Stimulated activated CD4-positive, alpha-beta T cell treated with anti-CD3 and anti-CD28 coated beads, TNF-alpha, amount 100 ng/mL, for 48 hours (primary cell): Measurements from ENCODE around the gene IQGAP3.
A peak's percentile ranks its signal among the peaks of the same experiment; 100 is the strongest.

Source experiments
- DNase-seq, 3 donors: peaks; one replicate each; pipeline ENCODE4 v3.0.0-alpha.2; 2020; ENCODE audit warnings: low read depth in 3 of 3

The IQGAP3 gene

DNA sequence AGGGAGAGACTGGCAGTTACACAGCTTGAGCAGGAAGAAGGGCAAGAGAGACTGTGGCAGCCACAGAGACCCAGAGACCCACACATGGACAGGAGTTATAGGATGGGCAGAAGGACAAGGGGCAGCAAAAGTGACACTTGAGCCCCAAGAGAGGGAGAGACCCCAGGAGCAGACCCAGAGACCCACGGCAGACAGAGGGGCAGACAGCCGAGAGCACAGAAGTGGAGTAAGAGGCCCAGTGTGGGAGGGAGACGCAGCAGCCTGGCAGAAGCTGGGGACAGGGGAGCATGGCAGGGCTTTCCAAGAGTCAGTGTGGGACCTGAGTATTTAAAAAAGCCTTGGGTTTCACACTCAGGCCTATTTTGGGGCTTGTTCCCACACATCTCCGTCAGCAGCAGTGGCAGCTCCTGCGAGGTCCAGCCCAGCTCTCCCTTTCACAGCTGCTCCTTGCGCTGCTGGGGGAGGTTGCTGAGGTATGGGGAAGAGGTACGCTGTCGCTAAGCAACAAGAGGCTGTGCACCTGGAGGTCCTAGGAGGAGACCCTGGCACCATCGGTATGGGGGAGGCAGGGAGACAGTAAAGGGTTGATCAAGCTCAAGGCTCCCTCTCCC is 62.8 kb downstream of the IQGAP3 start:
- no peak for DNase-seq

- no peak for DNase-seq
These were observed 63.5 kb downstream of the IQGAP3 start for GRCh38 chr1:156508955-156509234.

GRCh38 chr1:156508205-156508954 is 64.0 kb downstream of the IQGAP3 start:
- DNase-seq: no peak

- DNase-seq: no peak
These were observed 65.9 kb downstream of the IQGAP3 start for GRCh38 chr1:156506450-156506849.

GRCh38 chr1:156505679-156506298 is 66.6 kb downstream of the IQGAP3 start:
- no peak for DNase-seq

GRCh38 chr1:156504821-156505678 is 67.3 kb downstream of the IQGAP3 start:
- peak; percentile 95 to 98 (median 95) for DNase-seq

DNA sequence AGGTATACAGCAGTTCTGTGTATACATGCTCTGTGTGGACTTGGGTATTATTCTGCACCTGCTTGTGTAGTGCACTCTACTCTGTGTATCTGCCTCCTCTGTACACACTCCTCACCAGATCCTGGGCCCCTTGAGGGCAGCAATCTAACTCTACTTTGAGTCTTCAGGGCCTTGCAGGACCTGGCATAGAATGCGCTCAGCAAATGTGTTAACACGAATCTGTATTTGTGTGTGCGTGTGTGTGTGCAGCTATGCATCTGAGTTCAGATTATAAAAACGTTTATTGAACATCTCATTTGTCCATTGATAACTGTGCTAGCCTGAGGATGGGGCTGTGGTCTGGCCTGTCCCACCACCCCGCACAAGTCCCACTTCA is 67.9 kb downstream of the IQGAP3 start:
- DNase-seq: no peak

DNA sequence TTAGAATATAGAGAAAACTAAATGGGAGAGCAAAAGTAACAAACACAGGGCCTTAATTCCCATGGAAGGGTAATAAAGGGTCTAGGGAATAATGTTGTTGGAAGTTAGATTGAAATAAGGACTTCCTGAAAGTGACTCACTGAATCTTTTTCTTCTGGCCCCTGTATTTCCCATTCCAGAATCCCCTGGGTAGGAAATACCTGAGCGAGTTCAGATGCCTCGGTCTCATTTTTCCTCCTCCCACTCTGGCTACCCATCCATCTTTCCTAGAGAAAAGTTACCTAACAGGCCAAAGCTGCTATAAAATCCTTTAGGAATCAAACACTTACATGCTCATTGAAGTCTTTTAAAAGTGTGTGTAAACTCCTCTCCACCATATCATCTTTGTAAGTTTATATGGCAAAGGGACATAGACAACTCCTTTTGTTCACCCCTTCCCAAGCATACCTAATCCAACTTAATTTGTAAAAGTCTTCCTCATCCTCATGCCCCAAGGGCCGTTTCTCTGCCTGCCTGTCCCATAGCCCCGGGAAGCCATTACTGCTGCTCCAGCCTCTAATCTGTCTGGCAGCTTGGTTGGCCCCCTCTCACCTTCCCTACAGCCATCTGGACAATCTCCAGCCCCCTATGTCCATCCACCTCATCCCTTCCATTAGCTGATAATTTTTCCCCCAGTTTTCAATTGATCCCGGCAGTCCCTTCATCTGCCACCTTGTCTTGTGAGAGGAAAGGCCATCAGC is 68.5 kb downstream of the IQGAP3 start:
- no peak for DNase-seq

GRCh38 chr1:156502894-156503697 is 69.3 kb downstream of the IQGAP3 start:
- no peak for DNase-seq

DNA sequence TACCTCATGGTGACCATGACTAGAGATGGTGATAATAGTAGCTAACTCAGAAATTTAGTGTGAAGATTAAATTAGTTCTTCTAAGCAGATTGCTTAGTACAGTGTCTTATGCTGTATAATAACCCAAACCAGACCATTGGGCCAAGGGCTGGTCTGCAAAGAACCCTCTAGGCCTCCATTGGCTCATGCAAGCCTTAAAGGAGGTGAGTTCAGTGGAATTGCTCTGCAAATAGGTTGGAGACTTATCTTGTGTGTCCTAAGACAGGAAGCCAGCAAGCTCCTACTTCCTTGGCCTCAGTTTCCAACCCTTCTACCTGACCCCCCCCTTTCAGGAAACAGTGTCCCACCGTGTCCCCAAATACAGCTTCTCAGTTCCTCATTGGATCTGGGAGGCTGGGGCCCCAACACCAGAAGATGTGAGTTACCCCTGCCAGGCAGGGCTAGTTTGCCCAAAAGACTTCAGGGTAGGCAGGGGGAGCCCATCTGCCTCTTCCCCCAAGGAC is 69.9 kb downstream of the IQGAP3 start:
- DNase-seq: no peak

GRCh38 chr1:156500793-156501506 is 71.4 kb downstream of the IQGAP3 start:
- DNase-seq: peak; percentile 85 to 94 (median 93)

DNA sequence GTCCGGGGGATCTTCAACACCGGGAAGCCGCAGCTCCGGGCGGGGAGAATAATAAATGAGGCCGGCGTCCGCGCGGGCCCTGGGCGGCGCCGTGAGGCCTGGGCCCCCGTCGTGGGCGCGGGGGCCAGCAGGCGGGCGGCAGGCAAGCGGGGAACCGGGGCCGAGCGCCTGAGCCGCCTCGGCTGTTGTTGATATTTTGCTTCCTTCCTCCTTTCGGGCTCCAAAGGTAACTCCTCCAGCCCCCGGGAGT is 71.9 kb downstream of the IQGAP3 start, which contains the start of gene MEF2D:
Gene MEF2D, minus strand, starts transcription at position 233 of the 250 bp plus-strand sequence. CDS start 17,483 bp downstream, outside the sequence.
- no peak for DNase-seq

DNA sequence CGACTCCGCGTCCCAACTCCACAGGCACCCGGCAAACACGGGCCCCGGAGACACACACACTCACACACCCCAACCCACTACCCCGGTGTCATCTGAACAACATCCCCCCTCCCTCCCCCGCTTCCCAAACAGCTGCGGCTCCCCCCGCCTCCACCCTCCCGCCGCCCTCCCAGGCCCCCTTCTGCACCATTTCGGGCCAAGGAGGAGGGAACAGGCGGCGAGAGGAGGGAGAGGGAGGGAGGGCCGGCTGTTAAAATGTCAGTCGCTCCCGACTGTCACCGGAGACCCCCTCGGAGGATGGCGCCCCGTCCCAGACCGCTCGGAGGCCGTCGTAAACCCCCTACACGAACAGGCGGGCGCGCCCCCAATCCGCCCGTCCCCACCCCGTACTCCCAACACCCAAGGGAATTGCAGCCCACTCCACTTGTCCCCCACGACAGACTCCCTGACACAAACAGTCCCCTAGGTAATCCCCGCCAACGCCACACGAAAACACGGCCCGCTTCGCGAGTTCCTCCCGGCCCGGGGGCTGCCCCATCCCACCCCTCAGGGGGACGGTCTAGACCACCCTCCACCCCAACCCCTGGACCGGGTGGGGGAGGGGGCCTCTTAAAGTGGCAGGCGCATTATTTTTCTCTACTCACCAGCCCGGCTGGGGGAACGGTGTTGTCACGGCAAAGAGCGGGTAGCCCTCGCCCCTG is 72.4 kb downstream of the IQGAP3 start:
- no peak for DNase-seq

GRCh38 chr1:156499194-156499841 is 73.0 kb downstream of the IQGAP3 start:
- DNase-seq: no peak

DNA sequence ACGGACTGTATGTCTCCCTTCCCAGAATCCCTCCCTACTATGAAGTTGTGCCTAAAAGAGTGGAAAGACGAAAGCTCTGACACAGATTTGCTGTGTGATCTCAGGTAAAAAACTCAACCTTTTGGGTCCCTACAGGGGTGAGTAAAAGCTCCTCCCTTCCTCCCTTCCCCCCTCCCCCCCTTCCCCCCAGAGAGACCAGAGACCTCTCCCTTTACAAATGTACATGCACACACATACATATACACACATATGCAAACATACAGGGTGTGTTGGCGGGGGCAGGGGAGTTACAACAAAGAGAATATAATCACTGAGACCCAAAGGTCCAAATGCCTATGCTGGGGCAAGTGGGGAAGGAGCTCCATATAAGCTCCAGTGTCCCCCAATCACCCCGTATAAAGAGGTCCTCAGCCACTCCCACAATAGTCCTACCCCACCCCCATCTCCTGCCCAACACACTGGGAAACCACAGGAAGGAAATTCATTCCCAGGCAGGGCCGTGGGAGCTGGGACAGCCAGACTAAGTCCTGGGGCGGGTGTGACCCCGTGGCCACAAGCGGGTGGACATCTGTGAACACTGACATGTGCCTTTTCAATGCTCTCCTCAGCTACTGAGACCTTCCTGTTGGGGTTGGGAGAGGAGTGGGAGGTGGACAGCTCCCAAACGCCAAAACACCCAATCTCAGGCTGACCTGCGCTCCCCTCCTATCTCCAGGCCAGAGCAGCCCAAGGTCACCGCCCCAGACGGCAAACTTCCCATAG is 73.8 kb downstream of the IQGAP3 start:
- no peak for DNase-seq

DNA sequence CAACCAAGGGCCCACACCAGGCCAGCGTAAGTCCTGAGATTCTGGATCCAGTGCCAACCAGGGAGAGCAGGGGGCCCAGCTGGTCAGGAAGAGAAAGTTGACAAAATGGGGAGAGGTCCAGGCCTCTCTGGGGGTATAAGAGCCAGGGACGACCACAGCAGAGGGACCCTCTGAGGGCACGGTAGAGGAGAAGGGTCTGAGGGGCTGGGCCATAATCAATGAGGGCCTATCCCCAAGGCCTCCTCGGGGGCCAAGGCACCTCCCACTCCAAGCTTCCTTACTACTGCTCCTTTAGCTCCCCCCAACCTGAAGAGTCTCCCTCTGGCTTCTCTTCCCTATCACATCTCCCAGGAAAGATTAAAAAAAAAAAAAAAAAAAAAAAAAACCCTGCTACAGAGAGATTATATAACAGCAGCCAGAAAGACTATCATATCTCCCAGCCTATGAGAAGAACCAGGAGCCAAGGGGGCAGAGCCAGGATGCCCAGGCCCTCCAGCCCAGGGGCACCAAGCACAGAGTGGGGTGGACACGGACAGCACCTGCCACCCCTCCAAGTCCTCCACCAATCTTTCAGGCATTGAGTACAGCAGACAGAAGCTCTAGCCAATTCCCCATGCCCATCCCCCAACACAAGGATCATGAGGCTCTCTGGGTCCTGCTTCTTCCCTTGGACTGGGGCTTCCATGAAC is 74.5 kb downstream of the IQGAP3 start:
- no peak for DNase-seq

- no peak for DNase-seq
These were observed 75.2 kb downstream of the IQGAP3 start for GRCh38 chr1:156497078-156497742.
